Measurements from ENCODE around the gene CHAD. TPM values are rescaled to one million over a fixed set of nuclear protein-coding genes. Genes with fewer than 3 reads are reported as not detected.

Gene CHAD
- total and polyA plus RNA-seq, 2 donors (not counting 1 experiment from before 2014, with no cell fraction given), result 3.5 to 4.4 TPM

- Histone ChIP-seq H4K20me1 (ENCODE audit: control insufficient read depth, insufficient read depth, low read length, poor library complexity, severe bottlenecking) (no peaks in the 10 kb centered on the region), H3K9ac (ENCODE audit: low read length) (no peak overlapping the region), H2AFZ (ENCODE audit: insufficient read depth, low read depth, low read length, poor library complexity, severe bottlenecking) (no peak overlapping the region), H3K27ac (ENCODE audit: low read length in 2 of 2) (no peak overlapping the region), H3K4me2 (replicated peaks; ENCODE audit: low read depth, low read length, poor library complexity, severe bottlenecking) (no peak overlapping the region), H3K27me3 (replicated peaks in 1 of 4; ENCODE audit: control extremely low read depth in 1 of 4, control insufficient read depth in 3 of 4, insufficient read depth in 4 of 4, low read length in 3 of 4) (no peaks in the 10 kb centered on the region), H3K4me3 (ENCODE audit: control extremely low read depth in 1 of 5, extremely low read depth in 1 of 5, insufficient read depth in 1 of 5, low read depth in 2 of 5, low read length in 4 of 5) (no peak overlapping the region), H3K9me3 (ENCODE audit: control extremely low read depth in 1 of 3, control insufficient read depth in 2 of 3, insufficient read depth in 1 of 3, low read length in 2 of 3) (no peaks in the 10 kb centered on the region), H3K79me2 (ENCODE audit: control insufficient read depth, insufficient read depth, low read length) (no peaks in the 10 kb centered on the region), H3K36me3 (replicated peaks in 1 of 2; ENCODE audit: control extremely low read depth in 1 of 2, control insufficient read depth in 1 of 2, extremely low read depth in 1 of 2, insufficient read depth in 2 of 2, low read length in 1 of 2) (no peaks in the 10 kb centered on the region), H3K4me1 (ENCODE audit: control insufficient read depth in 2 of 2, insufficient read depth in 2 of 2, low read length in 2 of 2) (peaks cover 0 to 5% of the 10 kb centered on the region in 2 donors)
- ChIA-PET CTCF (interaction anchor here (0.7 to 0.8 kb wide), 2 partner anchors 11 to 62 kb away, joined by 3 read pairs; no protein-coding TSS in a partner anchor), POLR2A (no interaction called here)
- no peak overlapping the region for H3K4me3 Mint-ChIP-seq
- no peaks in the 10 kb centered on the region for H3K9me3 Mint-ChIP-seq (ENCODE audit: insufficient read depth)
- TF ChIP-seq CTCF (IDR thresholded peaks at IDR 0.05) (no peak), EZH2 (IDR thresholded peaks at IDR 0.05; ENCODE audit: borderline replicate concordance, insufficient read depth, low read depth, low read length, poor library complexity, severe bottlenecking) (no peak)
- H3K4me1 Mint-ChIP-seq, result peaks cover 11% of the 10 kb centered on the region
- DNase-seq (no peak), ATAC-seq (ENCODE audit: low read depth) (no peak)
- H3K27ac Mint-ChIP-seq, result no peak overlapping the region
- 94% methylated on average over 5 of the region's 6 CpGs for WGBS (ENCODE audit: insufficient coverage)
- intact Hi-C loops (cut with micrococcal nuclease), result no loop called here
- no peaks in the 10 kb centered on the region for H3K27me3 Mint-ChIP-seq
These were observed 46.4 kb upstream of the CHAD start for GRCh38 chr17:50514936-50515702.

- DNase-seq, result no peak
- H3K36me3 ChIP-seq (replicated peaks in 1 of 2; ENCODE audit: control extremely low read depth in 1 of 2, control insufficient read depth in 1 of 2, extremely low read depth in 1 of 2, insufficient read depth in 2 of 2, low read length in 1 of 2), result no peaks in the 10 kb centered on the region
- Mint-ChIP-seq H3K4me1 (peaks cover 15% of the 10 kb centered on the region), H3K27ac (no peak overlapping the region), H3K27me3 (no peaks in the 10 kb centered on the region), H3K4me3 (no peak overlapping the region), H3K9me3 (ENCODE audit: insufficient read depth) (no peaks in the 10 kb centered on the region)
- no peaks in the 10 kb centered on the region for H3K9me3 ChIP-seq (ENCODE audit: control extremely low read depth in 1 of 3, control insufficient read depth in 2 of 3, insufficient read depth in 1 of 3, low read length in 2 of 3)
- ChIA-PET CTCF (no interaction called here), POLR2A (no interaction called here)
- H3K9ac ChIP-seq (ENCODE audit: low read length), result no peak overlapping the region
- H3K27ac ChIP-seq (ENCODE audit: low read length in 2 of 2), result no peak overlapping the region
- WGBS (ENCODE audit: insufficient coverage), result no CpG with 5 or more reads among the region's 3 CpGs
- no peak overlapping the region for H2AFZ ChIP-seq (ENCODE audit: insufficient read depth, low read depth, low read length, poor library complexity, severe bottlenecking)
- no peaks in the 10 kb centered on the region for H3K79me2 ChIP-seq (ENCODE audit: control insufficient read depth, insufficient read depth, low read length)
- intact Hi-C loops (cut with micrococcal nuclease), result no loop called here
- H3K4me3 ChIP-seq (ENCODE audit: control extremely low read depth in 1 of 5, extremely low read depth in 1 of 5, insufficient read depth in 1 of 5, low read depth in 2 of 5, low read length in 4 of 5), result no peak overlapping the region
- peaks cover 0 to 5% of the 10 kb centered on the region in 2 donors for H3K4me1 ChIP-seq (ENCODE audit: control insufficient read depth in 2 of 2, insufficient read depth in 2 of 2, low read length in 2 of 2)
- no peaks in the 10 kb centered on the region for H4K20me1 ChIP-seq (ENCODE audit: control insufficient read depth, insufficient read depth, low read length, poor library complexity, severe bottlenecking)
- no peak for ATAC-seq (ENCODE audit: low read depth)
- TF ChIP-seq CTCF (IDR thresholded peaks at IDR 0.05) (no peak), EZH2 (IDR thresholded peaks at IDR 0.05; ENCODE audit: borderline replicate concordance, insufficient read depth, low read depth, low read length, poor library complexity, severe bottlenecking) (no peak)
- H3K27me3 ChIP-seq (replicated peaks in 1 of 4; ENCODE audit: control extremely low read depth in 1 of 4, control insufficient read depth in 3 of 4, insufficient read depth in 4 of 4, low read length in 3 of 4), result no peaks in the 10 kb centered on the region
- H3K4me2 ChIP-seq (replicated peaks; ENCODE audit: low read depth, low read length, poor library complexity, severe bottlenecking), result no peak overlapping the region
These were observed 45.7 kb upstream of the CHAD start for GRCh38 chr17:50514388-50514787.
